Tibial nerve (tissue), 4 donors: Measurements from ENCODE around the gene OSBPL6. TPM values are rescaled to one million over a fixed set of nuclear protein-coding genes. Genes with fewer than 3 reads are reported as not detected.

ENCODE experiments used
- DNase-seq, 2 donors: peaks; one replicate each; pipeline ENCODE4 v3.0.0-alpha.2; 2019; ENCODE audit warnings: low spot score in 2 of 2
- H3K27ac ChIP-seq, 4 donors: fragments of 200-600 bp; sonication (generic) in 3 of 4; one replicate each; pipeline ENCODE4 v1.5.1; 2017 to 2019; ENCODE audit warnings: mild to moderate bottlenecking in 1 of 4
- H3K27me3 ChIP-seq, 2 donors: fragments of 200-600 bp; sonication (generic) in 1 of 2; one replicate each; pipeline versions ENCODE4 v1.5.1 to v1.6.0; 2017 to 2019
- H3K36me3 ChIP-seq, 3 donors: fragments of 200-600 bp; sonication (generic); one replicate each; pipeline ENCODE4 v1.5.1; 2018 to 2019
- H3K4me1 ChIP-seq, 4 donors: fragments of 200-600 bp; sonication (generic) in 3 of 4; one replicate each; pipeline ENCODE4 v1.5.1; 2017 to 2019
- H3K4me3 ChIP-seq, 4 donors: fragments of 200-600 bp; sonication (generic) in 3 of 4; one replicate each; pipeline ENCODE4 v1.5.1; 2017 to 2019; ENCODE audit warnings: mild to moderate bottlenecking in 1 of 4, moderate library complexity in 1 of 4
- H3K9me3 ChIP-seq, 4 donors: fragments of 200-600 bp; sonication (generic) in 3 of 4; one replicate each; pipeline ENCODE4 v1.5.1; 2017 to 2019
- CTCF ChIP-seq, 5 experiments: fragments of 200-600 bp in 3 of 5; fragments of 450-650 bp in 2 of 5; sonication (generic) in 3 of 5; IDR thresholded peaks; one replicate each; pipeline ENCODE4 v1.5.1; 2016 to 2019; ENCODE audit warnings: antibody characterized with exemption in 5 of 5, mild to moderate bottlenecking in 3 of 5, moderate library complexity in 2 of 5
- EP300 ChIP-seq, 2 donors: sonication (generic); formaldehyde crosslinking; IDR thresholded peaks; one replicate each; pipeline ENCODE4 v1.6.1; 2017; ENCODE audit warnings: antibody characterized with exemption in 2 of 2, mild to moderate bottlenecking in 1 of 2
- POLR2A ChIP-seq, 2 donors: fragments of 450-650 bp; IDR thresholded peaks; one replicate each; pipeline ENCODE4 v1.6.1; 2017; ENCODE audit warnings: antibody characterized with exemption in 2 of 2, mild to moderate bottlenecking in 2 of 2, moderate library complexity in 2 of 2
- whole genome bisulfite sequencing, 2 donors: methylation state at CpG; one replicate each; pipeline ENCODE4 v1.1.5; 2018; 5-methylcytosine and 5-hydroxymethylcytosine counted together
- total RNA-seq, 4 donors: library from RNA; depleted of rRNA; stranded (reverse); fragments of >200 nt; gene quantifications; one replicate each; pipeline ENCODE4 v1.1.0, GENCODE V29; 2016

OSBPL6 gene
- total RNA-seq, 4 donors from 2014 or later, result 0.66 to 3.1 (median 1.6) TPM

GRCh38 chr2:178331474-178332432 is 137.4 kb downstream of the OSBPL6 start:
- no peak for DNase-seq
- TF ChIP-seq EP300 (IDR thresholded peaks at IDR 0.05) (no peak), POLR2A (IDR thresholded peaks at IDR 0.05) (no peak), CTCF (IDR thresholded peaks at IDR 0.05) (no peak)
- H3K27me3 ChIP-seq, result no peaks in the 10 kb centered on the region
- no peaks in the 10 kb centered on the region for H3K4me1 ChIP-seq
- WGBS, 2 donors, result 91 to 93% methylated on average over 9 of the region's 9 CpGs
- H3K36me3 ChIP-seq, result peaks cover 0 to 7% (median 0%) of the 10 kb centered on the region in 3 donors
- H3K9me3 ChIP-seq, result no peaks in the 10 kb centered on the region
- no peak overlapping the region for H3K4me3 ChIP-seq
- H3K27ac ChIP-seq, result no peak overlapping the region

GRCh38 chr2:178333851-178334250 is 139.5 kb downstream of the OSBPL6 start:
- Histone ChIP-seq H3K27ac (no peak overlapping the region), H3K4me3 (no peak overlapping the region), H3K4me1 (no peaks in the 10 kb centered on the region), H3K9me3 (no peaks in the 10 kb centered on the region), H3K27me3 (no peaks in the 10 kb centered on the region), H3K36me3 (peaks cover 0 to 7% (median 0%) of the 10 kb centered on the region in 3 donors)
- 63 to 65% methylated on average over 3 of the region's 3 CpGs for WGBS, 2 donors
- TF ChIP-seq CTCF (IDR thresholded peaks at IDR 0.05) (no peak), EP300 (IDR thresholded peaks at IDR 0.05) (no peak), POLR2A (IDR thresholded peaks at IDR 0.05) (no peak)
- DNase-seq, result no peak

GRCh38 chr2:178335230-178335629 is 140.9 kb downstream of the OSBPL6 start:
- H3K4me3 ChIP-seq, result no peak overlapping the region
- H3K27me3 ChIP-seq, result no peaks in the 10 kb centered on the region
- TF ChIP-seq CTCF (IDR thresholded peaks at IDR 0.05), result no peak
- TF ChIP-seq POLR2A (IDR thresholded peaks at IDR 0.05), result no peak
- no peak for TF ChIP-seq EP300 (IDR thresholded peaks at IDR 0.05)
- H3K4me1 ChIP-seq, result no peaks in the 10 kb centered on the region
- DNase-seq, result no peak
- H3K27ac ChIP-seq, result no peak overlapping the region
- peaks cover 0 to 7% (median 0%) of the 10 kb centered on the region in 3 donors for H3K36me3 ChIP-seq
- H3K9me3 ChIP-seq, result no peaks in the 10 kb centered on the region

GRCh38 chr2:178344121-178344520 is 149.8 kb downstream of the OSBPL6 start:
- H3K27ac ChIP-seq, result no peak overlapping the region
- peaks cover 0 to 4% (median 0%) of the 10 kb centered on the region in 3 donors for H3K36me3 ChIP-seq
- no peaks in the 10 kb centered on the region for H3K27me3 ChIP-seq
- no peak for DNase-seq
- 92% methylated on average over 11 of the region's 11 CpGs for WGBS, 2 donors
- no peaks in the 10 kb centered on the region for H3K9me3 ChIP-seq
- H3K4me1 ChIP-seq, result no peaks in the 10 kb centered on the region
- TF ChIP-seq CTCF (IDR thresholded peaks at IDR 0.05) (no peak), EP300 (IDR thresholded peaks at IDR 0.05) (no peak), POLR2A (IDR thresholded peaks at IDR 0.05) (no peak)
- no peak overlapping the region for H3K4me3 ChIP-seq

GRCh38 chr2:178345951-178346350 is 151.6 kb downstream of the OSBPL6 start:
- no peak for TF ChIP-seq CTCF (IDR thresholded peaks at IDR 0.05)
- no peak overlapping the region for H3K27ac ChIP-seq

More at GRCh38 chr2:178345951-178346350, 151.6 kb downstream of the OSBPL6 start:
- no peak overlapping the region for H3K4me3 ChIP-seq
- H3K9me3 ChIP-seq, result no peaks in the 10 kb centered on the region
- no peaks in the 10 kb centered on the region for H3K4me1 ChIP-seq
- DNase-seq, result no peak
- 89 to 96% methylated on average over 2 of the region's 2 CpGs for WGBS, 2 donors
- H3K27me3 ChIP-seq, result no peaks in the 10 kb centered on the region
- H3K36me3 ChIP-seq, result peaks cover 0 to 17% (median 0%) of the 10 kb centered on the region in 3 donors
